Measurements from ENCODE around the gene PDIA2.

DNA sequence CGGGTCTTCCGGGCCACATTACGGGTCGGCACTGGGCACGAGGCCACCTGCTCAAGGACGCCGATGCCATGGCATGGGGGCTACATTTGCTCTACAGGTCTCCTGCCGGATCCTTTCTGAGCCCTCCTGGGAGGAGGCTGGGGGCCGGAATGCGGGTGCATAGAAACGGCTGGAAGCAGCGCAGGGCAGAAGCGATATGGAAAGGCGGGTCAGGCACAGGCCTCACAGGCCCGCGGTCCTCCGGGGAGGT, 41.2 kb downstream of the PDIA2 start:
- TF ChIP-seq, protein P1, sequence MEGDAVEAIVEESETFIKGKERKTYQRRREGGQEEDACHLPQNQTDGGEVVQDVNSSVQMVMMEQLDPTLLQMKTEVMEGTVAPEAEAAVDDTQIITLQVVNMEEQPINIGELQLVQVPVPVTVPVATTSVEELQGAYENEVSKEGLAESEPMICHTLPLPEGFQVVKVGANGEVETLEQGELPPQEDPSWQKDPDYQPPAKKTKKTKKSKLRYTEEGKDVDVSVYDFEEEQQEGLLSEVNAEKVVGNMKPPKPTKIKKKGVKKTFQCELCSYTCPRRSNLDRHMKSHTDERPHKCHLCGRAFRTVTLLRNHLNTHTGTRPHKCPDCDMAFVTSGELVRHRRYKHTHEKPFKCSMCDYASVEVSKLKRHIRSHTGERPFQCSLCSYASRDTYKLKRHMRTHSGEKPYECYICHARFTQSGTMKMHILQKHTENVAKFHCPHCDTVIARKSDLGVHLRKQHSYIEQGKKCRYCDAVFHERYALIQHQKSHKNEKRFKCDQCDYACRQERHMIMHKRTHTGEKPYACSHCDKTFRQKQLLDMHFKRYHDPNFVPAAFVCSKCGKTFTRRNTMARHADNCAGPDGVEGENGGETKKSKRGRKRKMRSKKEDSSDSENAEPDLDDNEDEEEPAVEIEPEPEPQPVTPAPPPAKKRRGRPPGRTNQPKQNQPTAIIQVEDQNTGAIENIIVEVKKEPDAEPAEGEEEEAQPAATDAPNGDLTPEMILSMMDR (conservative IDR thresholded peaks at IDR 0.05; ENCODE audit: low read depth, low read length), result no peak
- TF ChIP-seq EZH2 (IDR thresholded peaks at IDR 0.05; ENCODE audit: borderline replicate concordance, low read depth, low read length, poor library complexity, severe bottlenecking), result no peak

Measured in A673 (cell line).